ENCODE measurements around the gene C3AR1.
A peak's percentile ranks its signal among the peaks of the same experiment; 100 is the strongest.
"Not testable (repeated sequence)": the region's sequence is repeated elsewhere in the genome, so short reads cannot be mapped to it uniquely, and the experiment has no call there.

The C3AR1 gene

DNA sequence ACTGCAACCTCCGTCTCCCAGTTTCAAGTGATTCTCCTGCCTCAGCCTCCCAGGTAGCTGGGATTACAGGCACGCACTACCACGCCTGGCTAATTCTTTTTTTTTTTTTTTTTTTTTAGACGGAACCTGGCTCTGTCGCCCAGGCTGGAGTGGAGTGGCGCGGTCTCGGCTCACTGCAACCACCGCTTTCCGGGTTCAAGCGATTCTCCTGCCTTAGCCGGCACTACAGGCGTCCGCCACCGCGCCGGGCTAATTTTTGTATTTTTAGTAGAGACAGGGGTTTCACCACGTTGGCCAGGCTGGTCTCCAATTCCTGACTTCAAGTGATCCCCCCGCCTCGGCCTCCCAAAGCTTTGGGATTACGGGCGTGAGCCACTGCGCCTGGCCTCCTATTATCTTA is 35.1 kb downstream of the C3AR1 start:
- DNase-seq (ENCODE audit: low read depth in 1 of 2, low spot score in 1 of 2), result not testable (repeated sequence)

DNA sequence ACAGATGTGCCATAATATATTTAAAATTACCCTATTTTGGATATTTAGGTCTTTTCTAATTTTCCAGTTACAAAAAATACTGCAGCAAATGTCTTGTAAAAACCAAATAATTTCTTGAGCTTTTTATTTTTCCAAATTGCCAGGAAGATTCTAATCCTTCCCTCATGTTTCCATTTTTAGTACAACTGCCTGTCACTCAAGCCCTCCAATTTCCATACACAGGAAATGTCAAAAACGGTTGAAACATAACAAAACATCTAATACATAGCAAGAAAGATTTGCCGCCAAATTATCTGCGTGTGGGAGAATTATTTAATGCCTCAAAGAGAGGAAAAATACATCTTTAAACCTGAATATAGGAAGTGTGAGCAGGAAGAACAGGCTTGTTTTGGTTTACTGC is 36.0 kb downstream of the C3AR1 start:
- no peak for DNase-seq (ENCODE audit: low read depth in 1 of 2, low spot score in 1 of 2)

DNA sequence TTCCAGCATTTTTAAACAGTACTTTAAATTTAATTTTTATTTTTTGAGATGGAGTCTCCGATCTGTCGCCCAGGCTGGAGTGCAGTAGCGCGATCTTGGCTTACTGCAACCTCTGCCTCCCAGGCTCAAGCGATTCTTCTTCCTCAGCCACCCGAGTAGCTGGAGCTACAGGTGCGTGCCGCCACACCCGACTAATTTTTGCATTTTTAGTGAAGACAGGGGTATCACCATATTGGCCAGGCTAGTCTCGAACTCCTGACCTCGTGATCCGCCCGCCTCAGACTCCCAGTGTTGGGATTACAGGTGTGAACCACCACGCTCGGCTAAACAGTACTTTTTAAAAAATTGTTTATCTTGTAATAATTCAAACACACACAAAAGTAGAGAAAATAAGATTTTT is 37.9 kb downstream of the C3AR1 start:
- no peak for DNase-seq (ENCODE audit: low read depth in 1 of 2, low spot score in 1 of 2)

DNA sequence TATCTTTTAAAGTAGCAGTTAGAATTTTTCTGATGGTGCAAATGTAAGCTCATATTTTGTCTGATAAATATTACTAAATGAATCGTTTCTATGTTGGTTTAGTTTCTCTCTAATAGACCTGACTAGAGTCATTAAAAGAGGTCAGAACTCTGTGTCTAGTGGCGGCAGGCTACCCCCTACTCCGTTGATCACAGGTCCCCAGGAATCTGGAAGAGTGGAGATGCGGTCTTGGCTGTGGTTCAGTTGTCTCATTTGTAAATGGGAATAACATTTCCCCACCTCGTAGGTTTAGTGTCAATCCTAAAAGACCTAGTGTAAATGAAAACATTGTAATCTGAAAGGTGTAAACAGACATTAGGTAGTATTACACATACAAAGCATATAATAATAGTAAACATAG is 38.3 kb downstream of the C3AR1 start:
- DNase-seq (ENCODE audit: low read depth in 1 of 2, low spot score in 1 of 2), result no peak

DNA sequence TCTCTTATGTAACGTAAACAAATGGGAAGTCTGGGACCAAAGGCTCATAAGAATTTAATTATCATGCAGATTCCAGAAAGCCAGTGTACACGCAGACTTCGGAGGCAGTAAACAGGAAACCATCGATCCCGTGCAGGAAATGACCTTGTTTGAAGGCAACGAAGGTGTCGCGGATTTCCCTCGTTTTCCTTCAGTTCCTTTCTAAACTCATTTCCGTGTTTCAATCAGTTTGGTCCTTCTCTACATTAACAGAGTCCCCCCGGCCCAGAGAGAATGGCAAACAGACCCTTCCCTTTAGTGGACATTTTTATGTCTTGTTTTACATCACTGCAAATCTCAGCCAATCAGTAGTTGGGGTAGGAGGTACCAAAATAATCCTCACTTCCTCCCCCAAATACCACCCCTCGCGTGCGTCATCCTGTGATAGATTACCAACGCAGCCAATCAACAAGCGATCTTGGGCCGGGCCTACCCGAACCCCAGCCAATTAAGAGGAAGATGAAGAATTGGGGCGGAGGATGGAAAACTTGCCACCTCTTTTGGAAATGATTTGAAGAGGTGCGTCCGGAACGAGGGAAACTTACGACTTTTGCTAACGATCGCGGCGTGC is 39.8 kb downstream of the C3AR1 start:
- peak; percentile 87 to 90 for DNase-seq (ENCODE audit: low read depth in 1 of 2, low spot score in 1 of 2)

DNA sequence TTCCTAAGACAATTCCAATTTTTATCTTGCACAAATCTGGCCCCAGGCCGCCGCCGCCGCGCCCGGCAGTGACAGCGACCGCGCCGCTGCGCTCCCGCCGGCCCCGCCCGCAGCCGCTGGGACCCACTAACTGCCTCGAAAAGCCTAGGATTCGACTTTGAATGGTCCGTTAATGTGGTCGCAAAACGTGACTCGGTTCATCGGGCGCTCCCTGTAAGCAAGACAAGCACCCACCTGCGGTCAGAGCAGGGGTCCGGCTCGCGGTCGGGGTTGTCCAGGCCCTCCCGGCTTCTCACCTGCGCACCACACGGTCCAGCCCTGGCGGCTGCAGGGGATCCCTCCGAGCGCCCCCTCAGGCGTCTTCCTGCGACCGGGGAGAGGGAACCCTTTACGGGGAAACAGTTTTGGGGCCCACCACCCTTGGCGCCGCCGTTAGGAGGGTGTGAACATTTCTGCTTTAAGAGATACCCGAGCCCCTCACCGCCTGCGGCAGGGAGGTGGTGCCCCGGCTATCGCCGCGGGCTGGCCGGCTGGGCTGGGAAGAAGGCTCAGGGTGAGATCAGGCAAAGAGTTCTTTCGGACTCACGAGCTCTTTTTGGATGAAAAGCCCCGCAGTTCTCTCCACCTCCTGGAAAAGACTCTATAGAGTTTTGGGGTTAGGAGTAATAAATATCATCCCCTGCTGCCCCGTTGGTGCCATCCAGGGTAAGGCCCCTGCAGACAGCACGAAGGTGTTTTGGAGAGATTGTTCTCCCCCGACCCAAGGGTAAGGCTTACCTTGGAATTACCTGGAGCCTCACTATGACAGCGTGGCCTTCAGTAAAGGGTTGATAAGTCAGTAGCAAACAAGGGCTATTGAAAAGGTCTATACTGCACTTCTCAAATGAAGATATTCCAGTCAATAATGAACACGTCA is 47.2 kb downstream of the C3AR1 start:
- DNase-seq (ENCODE audit: low read depth in 1 of 2, low spot score in 1 of 2), result no peak

DNA sequence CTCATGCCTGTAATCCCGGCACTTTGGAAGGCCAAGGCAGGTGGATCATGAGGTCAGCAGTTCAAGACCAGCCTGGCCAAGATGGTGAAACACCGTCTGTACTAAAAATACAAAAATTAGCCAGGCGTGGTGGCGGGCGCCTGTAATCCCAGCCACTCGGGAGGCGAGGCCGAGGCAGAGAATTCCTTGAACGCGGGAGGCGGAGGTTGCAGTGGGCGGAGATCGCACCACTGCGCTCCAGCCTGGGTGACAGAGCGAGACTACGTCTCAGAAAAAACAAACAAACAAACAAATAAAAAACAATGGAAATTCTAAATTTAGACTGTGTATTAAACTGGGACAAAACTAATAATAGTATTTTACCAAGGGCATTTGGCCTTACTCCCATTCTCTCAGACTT is 47.9 kb downstream of the C3AR1 start:
- DNase-seq (ENCODE audit: low read depth in 1 of 2, low spot score in 1 of 2), result not testable (repeated sequence)

DNA sequence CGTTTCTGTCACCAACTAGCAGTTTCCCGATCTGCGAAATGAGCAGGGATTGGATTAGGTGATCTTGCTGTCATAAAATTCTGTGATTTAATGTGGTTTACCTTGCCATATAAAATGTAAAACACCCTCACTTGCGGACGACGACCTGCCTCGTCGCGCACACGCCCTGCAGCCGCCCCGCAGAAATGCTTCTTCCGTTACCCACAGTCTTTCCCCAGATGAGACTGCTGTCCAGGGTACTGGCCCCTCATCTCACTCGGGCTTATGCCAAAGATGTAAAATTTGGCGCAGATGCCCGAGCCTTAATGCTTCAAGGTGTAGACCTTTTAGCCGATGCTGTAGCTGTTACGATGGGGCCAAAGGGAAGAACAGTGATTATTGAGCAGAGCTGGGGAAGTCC is 51.3 kb downstream of the C3AR1 start:
- DNase-seq (ENCODE audit: low read depth in 1 of 2, low spot score in 1 of 2), result no peak

DNA sequence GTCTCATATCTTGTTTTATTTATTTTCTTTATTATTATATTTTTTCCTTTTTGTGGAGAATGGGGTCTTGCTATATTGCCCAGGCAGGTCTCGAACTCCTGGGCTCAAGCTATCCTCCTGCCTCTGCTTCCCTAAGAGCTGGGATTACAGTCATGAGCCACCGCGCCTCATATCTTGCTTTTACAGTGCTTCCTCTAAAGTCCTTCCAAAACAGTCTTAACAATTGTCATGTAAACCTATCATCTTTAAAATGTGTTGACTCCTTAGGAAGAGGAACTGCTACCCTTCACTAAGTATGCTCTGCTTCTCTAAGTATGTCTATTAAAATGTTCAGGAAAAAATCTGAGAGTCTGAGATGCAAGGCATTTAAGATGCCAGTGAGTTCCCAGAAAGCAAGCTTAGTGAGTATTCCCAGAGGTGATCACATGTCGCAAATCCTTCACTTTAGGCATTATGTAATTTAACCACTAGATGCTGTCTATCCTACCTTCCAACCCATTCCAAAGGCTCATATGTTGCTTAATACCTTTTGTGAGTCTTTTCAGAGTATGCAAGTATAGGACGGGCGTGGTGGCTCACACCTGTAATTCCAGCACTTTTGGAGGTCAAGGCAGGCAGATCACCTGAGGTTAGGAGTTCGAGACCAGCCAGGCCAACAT is 53.4 kb downstream of the C3AR1 start:
- no peak for DNase-seq (ENCODE audit: low read depth in 1 of 2, low spot score in 1 of 2)

DNA sequence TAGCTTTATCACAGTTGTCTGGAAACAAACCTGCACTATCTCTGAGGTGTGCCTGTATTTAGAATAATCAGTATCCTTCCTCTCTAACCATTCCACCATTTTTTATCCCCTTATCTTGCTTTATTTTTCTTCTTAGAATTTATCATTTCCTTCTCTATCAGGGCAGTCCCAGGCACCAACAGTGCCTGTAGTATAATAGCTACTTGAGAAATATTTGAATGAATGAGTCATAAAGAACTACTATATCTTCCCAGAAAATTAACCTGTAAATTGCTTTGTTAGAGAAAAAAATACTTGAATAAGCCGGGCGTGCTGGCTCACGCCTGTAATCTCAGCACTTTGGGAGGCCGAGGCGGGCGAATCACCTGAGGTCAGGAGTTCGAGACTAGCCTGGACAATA is 54.8 kb downstream of the C3AR1 start:
- DNase-seq (ENCODE audit: low read depth in 1 of 2, low spot score in 1 of 2), result no peak
